HG03135 (cell line): ENCODE results near the gene LRWD1.

Experiments used
- ATAC-seq: cut with Tn5 transposase; IDR thresholded peaks from one replicate; pipeline ENCODE4 v1.9.1; 2021; ENCODE audit warnings: mild to moderate bottlenecking, moderate library complexity; ENCODE audit not compliant: unreplicated experiment

Gene LRWD1

GRCh38 chr7:102464577-102465280, at the start of gene LRWD1, which contains the start of gene ALKBH4:
Gene LRWD1, plus strand, starts transcription at chr7:102464984. Its CDS starts 97 bp downstream, at chr7:102465081.
Gene ALKBH4, minus strand, starts transcription at chr7:102464863. Its CDS starts 27 bp downstream, at chr7:102464836.
- ATAC-seq = peak; percentile 84

GRCh38 chr7:102415685-102416225, 49.0 kb upstream of the LRWD1 start:
- no peak for ATAC-seq

GRCh38 chr7:102416406-102416805, 48.4 kb upstream of the LRWD1 start:
- ATAC-seq = no peak

GRCh38 chr7:102417105-102417504, 47.7 kb upstream of the LRWD1 start:
- no peak for ATAC-seq

- ATAC-seq = no peak
Measured at GRCh38 chr7:102418592-102418991, 46.2 kb upstream of the LRWD1 start.

GRCh38 chr7:102421706-102422240, 43.0 kb upstream of the LRWD1 start:
- ATAC-seq = no peak

GRCh38 chr7:102424129-102424551, 40.6 kb upstream of the LRWD1 start:
- no peak for ATAC-seq

GRCh38 chr7:102424787-102425218, 40.0 kb upstream of the LRWD1 start:
- no peak for ATAC-seq

- peak; percentile 69 for ATAC-seq
Measured at GRCh38 chr7:102425639-102426267, 39.0 kb upstream of the LRWD1 start.

GRCh38 chr7:102426268-102427018, 38.3 kb upstream of the LRWD1 start:
- ATAC-seq = peak; percentile 56

GRCh38 chr7:102427019-102427405, 37.8 kb upstream of the LRWD1 start:
- ATAC-seq = no peak

GRCh38 chr7:102429141-102429899, 35.5 kb upstream of the LRWD1 start:
- no peak for ATAC-seq

- no peak for ATAC-seq
Measured at GRCh38 chr7:102431617-102432298, 33.0 kb upstream of the LRWD1 start.

- ATAC-seq = peak; percentile 33
Measured at GRCh38 chr7:102432442-102433218, 32.2 kb upstream of the LRWD1 start.

GRCh38 chr7:102433219-102434038, 31.4 kb upstream of the LRWD1 start, which contains the start of gene ORAI2:
Gene ORAI2, plus strand, starts transcription at chr7:102433575. Its CDS starts 5,382 bp downstream, at chr7:102438957.
- ATAC-seq = peak; percentile 64

GRCh38 chr7:102434039-102434486, 30.7 kb upstream of the LRWD1 start:
- ATAC-seq = peak; percentile 1

- ATAC-seq = no peak
Measured at GRCh38 chr7:102436118-102436517, 28.7 kb upstream of the LRWD1 start.
